Activated T-cell treated with anti-CD3 and anti-CD28 coated beads for 48 hours (primary cell): ENCODE measurements around the gene MAN1A1.
"Not testable (repeated sequence)": the region's sequence is repeated elsewhere in the genome, so short reads cannot be mapped to it uniquely, and the experiment has no call there.

Experiments
- DNase-seq: peaks from one replicate; pipeline ENCODE4 v3.0.0-alpha.2; 2020; ENCODE audit warnings: low read depth

MAN1A1 gene

DNA sequence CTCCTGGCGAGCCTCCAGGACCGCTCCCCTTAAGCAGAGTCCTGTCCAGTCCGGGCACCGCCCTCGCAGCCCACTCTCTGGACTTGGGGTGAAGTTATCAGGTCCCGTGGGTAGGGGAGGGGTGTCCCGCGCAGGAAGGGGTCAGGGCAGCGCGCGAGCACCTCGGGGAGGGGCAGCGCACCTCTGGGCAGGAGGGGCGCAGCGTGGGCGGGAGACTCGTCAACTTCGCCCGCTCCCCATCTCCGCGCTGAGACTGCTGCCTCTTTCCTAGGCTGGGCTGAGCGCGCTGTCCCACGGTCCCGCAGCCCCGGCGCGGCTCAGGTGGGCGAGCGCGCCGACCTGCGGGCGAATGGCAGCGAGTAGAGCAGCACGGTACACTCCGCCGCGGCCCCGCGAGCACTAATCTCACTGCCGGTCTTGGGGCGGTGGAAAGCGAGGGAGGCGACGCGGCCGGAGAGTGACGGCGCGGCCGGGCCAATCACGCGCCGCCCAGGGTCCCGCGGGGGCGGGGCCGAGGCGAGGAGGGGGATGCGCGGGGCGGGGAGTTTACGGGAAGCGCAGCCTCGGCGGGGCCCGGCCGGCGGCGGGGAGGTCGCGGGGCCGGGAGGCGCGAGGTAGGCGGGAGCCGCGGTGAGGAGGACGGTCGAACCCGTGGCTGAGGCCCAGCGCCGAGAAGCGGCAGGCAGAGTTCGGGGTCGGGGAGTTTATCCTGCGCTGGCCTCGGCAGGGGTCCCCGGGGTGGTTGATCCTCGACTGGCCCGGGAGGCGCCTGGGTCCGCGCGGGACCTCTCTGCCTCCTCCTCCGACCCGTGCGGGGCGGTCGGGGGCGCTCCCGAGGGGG lies at the start of gene MAN1A1:
Gene MAN1A1, minus strand, starts transcription at position 401 of the 841 bp plus-strand sequence. CDS start 696 bp downstream, outside the sequence.
- DNase-seq, result peak; percentile 91

GRCh38 chr6:119395192-119395591 lies 45.6 kb upstream of the MAN1A1 start:
- DNase-seq, result no peak

DNA sequence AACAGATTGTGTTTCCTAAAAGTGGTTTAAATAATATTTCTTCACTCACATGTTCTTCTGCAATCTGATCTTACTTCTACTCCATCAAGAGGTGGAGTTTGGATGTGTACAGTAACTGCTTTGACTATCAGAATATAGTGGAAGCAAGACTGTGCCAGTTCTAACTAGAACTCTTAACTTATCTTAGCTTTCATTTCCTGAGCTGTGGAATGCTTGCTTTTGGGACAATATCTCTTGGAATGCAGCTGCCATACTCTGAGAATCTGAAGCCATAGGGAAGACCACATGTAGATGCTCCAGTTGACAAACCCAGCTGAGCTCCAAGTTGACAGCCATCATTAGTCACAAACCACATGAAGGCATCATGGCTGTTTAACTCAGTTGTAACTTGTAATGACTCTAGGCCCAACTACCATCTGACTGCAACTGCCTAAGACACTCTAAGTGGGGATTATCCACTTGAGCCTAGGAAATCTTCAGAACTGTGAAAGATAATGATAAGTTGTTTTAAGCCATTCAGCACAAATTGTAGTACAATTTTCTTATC lies 40.8 kb upstream of the MAN1A1 start:
- DNase-seq, result no peak

DNA sequence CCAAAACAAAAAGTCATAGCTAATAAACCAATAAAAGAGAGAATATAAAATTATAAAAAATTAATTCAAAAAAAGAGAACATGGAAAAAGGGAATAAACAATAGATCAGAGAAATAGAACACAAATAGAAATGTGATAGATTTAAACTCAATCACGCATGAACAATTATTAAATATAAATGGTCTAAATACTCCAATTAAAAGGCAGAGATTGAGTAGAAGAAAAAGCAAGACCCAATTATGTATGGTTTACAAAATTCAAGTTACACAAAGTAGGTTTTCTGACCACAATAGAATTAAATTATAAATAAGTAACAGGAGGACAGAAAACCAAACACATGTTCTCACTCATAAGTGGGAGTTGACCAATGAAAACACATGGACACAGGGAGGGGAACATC lies 36.4 kb upstream of the MAN1A1 start:
- no peak for DNase-seq

DNA sequence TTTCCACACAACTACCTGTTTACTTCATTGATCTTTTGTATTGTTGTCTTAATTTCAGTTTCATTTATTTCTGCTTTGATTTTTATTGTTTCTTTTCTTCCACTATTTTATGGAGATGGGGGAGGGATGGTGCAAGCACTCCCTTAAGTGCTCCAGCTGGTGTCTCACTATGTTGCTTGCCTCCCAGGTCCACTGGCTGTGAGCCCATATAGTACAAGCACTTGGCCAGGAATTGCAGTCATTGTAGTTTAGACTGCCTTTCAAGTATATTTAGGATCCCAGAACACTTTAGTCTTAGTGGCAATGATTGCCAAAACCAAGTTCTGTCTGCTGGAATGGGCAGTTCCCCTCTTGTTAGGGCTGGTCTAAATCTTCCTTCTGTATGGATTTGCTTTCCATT lies 34.9 kb upstream of the MAN1A1 start:
- no peak for DNase-seq

- no peak for DNase-seq
Measured at GRCh38 chr6:119379809-119380208, 30.2 kb upstream of the MAN1A1 start.

- not testable (repeated sequence) for DNase-seq
Measured at GRCh38 chr6:119377043-119377442, 27.5 kb upstream of the MAN1A1 start.

GRCh38 chr6:119370080-119370479 lies 20.5 kb upstream of the MAN1A1 start:
- DNase-seq, result no peak

DNA sequence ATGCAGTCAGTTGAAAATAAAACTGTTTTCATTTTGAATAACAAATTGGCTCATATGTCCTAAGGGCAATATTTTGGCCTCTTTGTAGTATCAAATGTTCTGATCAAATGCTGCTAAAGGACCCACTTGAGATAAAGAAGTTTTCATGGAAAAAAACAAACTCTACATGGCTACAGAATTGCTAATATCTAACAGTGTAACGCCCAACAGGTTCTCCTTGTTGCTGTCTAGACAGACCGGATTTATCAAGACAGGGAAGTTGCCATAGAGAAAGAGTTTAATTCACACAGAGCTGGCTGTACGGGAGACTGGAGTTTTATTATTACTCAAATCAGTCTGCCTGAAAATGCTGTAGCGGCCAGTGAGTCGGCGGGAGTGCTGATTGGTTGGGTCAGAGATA lies 19.4 kb upstream of the MAN1A1 start:
- DNase-seq, result no peak

- DNase-seq, result no peak
Measured at GRCh38 chr6:119361209-119361608, 11.6 kb upstream of the MAN1A1 start.

DNA sequence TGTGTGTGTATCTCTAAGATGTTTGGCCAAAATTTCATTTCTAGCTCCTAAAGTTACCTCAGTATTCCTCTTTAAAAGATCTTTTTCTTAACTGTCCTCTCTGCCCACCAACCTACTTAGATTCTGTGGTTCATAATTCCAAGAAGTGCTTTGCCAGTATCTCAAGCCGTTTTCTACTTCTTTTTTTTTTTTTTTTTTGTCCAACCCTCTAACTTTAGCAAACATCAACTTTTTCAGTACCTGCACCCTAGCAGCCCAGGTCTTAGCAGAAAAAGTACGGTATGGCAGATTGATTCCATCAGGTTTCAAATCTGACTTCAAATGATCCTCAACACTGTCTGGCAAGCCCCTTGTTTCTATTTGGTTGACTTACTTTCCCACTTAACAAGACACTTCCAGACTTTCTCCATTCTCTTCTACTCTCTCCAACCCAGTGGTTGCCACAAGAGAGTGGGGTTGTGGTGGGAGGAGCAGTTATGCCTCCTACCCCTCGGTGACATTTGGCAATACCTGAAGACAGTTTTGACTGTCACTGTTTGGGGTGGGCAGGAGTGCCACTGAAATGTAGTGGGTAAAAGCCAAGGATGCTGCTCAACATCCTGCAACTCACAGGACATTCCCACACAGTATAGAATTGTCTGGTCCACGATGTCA lies 10.8 kb upstream of the MAN1A1 start:
- no peak for DNase-seq

- DNase-seq, result no peak
Measured at GRCh38 chr6:119355890-119356289, 6.3 kb upstream of the MAN1A1 start.

DNA sequence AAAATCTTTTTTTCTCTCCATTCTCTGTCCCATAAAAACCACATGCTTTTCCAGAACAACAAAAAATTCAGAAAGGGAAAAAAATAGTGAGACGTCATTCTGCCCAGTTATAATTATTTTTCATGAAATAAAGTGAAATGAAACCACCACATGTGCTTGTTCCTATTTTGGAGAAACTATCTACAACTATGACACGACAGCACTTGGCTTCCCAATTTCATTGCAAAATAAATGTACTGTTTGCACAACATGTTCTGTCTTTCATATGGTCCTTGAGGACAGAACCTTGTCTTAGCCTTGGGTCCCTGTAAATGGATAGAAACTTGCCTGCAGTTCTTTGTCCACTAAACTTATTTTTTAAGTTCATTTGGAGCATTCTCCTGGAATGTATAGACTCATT lies 5.6 kb upstream of the MAN1A1 start:
- no peak for DNase-seq

- no peak for DNase-seq
Measured at GRCh38 chr6:119353696-119354095, 4.1 kb upstream of the MAN1A1 start.

- no peak for DNase-seq
Measured at GRCh38 chr6:119352001-119352400, 2.4 kb upstream of the MAN1A1 start.

GRCh38 chr6:119350952-119351372 lies 1.4 kb upstream of the MAN1A1 start:
- DNase-seq, result no peak

DNA sequence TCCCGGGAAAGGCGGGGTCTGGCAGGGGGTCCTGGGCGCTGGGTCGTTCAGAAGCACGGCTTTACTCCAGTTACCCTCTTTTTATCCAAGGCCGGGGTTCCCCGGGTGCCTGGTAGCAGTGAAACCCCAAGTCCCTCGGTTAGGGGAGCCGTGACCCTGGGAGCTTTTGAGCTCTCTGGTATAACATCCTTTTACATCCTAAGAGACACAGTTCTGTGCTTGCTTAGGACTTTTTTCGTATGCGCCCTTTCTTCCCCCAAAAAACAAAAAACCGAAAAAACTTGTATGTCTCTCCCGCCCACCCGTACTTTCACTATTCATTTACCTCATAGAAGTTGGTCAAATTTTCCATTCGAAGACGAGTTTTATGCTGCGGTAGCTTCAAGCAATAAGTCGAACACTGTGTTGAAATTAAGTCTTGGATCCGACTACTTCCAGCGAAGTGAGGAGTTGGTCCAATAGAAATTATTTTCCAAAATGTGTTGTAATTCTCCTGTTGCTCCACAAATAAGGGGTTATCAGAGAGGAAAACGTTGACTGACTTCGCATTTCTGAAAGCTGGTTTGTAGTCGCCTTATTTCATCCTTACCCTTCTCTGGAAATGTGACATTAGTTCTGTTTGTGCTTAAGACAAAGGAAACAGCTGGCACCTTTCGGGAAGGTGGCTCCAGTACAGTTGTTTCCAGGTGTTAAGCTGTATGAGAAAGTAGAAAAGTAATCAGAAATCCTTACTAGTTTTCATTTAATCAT lies 816 bp upstream of the MAN1A1 start:
- no peak for DNase-seq

DNA sequence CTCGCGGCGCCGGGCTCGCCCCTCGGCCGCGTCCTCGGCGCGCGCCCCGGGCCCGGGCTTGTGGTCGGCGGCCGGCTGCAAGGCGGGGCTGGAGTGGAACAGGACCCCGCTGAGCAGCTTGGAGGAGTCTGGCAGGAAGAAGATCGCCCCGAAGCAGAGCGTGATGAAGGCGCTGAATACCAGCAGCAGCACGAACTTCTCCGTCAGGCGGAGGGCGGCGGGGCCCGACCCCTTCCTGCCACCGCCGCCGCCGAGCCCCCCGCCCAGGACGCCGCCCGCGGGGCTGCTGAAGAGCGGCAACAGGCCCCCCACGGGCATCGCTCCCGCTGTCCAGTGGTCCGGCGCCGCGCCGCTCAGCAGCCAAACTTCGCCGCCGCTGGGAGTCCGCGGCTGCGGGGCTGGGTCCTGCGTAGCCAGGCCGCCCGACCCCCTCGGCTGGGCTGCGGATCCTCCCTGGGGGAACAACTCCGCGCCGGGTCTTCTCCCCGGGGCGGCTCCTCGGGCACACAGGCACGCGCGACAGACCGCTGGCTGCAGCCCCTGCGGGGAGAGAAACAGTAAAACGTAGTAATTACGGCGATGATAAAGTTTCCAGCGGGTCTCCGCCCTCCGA lies 707 bp downstream of the MAN1A1 start:
- peak; percentile 22 for DNase-seq

GRCh38 chr6:119348096-119348747 lies 1.3 kb downstream of the MAN1A1 start:
- DNase-seq, result peak; percentile 21

GRCh38 chr6:119347466-119348095 lies 2.0 kb downstream of the MAN1A1 start:
- DNase-seq, result no peak

DNA sequence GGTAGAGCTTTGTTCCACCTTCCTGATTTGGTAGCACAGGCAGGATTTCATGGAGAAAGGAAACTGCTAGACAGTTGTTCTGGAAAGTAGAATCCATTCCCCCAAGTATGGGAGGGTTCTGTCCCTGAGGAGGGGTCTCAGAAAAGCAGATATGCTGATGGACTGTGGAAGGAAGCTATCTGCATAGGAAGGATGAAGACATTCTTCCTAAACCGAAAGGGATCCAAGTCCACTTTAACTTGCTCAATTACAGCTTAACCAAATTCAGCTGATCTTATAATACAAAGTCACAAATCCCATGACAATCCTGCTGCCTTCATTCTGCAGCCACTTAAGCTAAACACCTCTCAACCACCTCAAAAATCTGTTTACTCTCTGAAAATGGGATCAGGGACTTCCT lies 2.6 kb downstream of the MAN1A1 start:
- no peak for DNase-seq
